Ovary (tissue), 3 donors: ENCODE measurements around the gene SPAM1.

Experiments
- CTCF ChIP-seq, 3 donors: fragments of 450-650 bp in 2 of 3; fragments of 200-600 bp in 1 of 3; IDR thresholded peaks; one replicate each; pipeline versions ENCODE4 v1.5.1 to v1.8.0; 2016 to 2022; ENCODE audit warnings: antibody characterized with exemption in 3 of 3, mild to moderate bottlenecking in 1 of 3
- POLR2A ChIP-seq: fragments of 450-650 bp; IDR thresholded peaks from one replicate; pipeline ENCODE4 v1.6.1; 2017; ENCODE audit warnings: antibody characterized with exemption, mild to moderate bottlenecking, moderate library complexity
- donor health status: DM: no; HTN: no; CAD: no.

- TF ChIP-seq CTCF (IDR thresholded peaks at IDR 0.05) (no peak), POLR2A (no peak)
Observed at GRCh38 chr7:123994449-123994848, 69.4 kb downstream of the SPAM1 start.
